NCI-H460 (cell line): Measurements from ENCODE around the gene FREM2. TPM values are rescaled to one million over a fixed set of nuclear protein-coding genes. Genes with fewer than 3 reads are reported as not detected.

Source experiments
- DNase-seq: peaks from one replicate; pipeline ENCODE4 v3.0.0-alpha.2; 2016; ENCODE audit warnings: low read depth; ENCODE audit errors: extremely low read depth
- total RNA-seq: library from RNA; depleted of rRNA; stranded (reverse); fragments of >200 nt; shearing (Covaris generic); gene quantifications from 2 replicates; pipeline ENCODE4 v1.2.3, GENCODE V29; 2014

The FREM2 gene
- total RNA-seq, 1 experiment from 2014 or later: 0.37 TPM

DNA sequence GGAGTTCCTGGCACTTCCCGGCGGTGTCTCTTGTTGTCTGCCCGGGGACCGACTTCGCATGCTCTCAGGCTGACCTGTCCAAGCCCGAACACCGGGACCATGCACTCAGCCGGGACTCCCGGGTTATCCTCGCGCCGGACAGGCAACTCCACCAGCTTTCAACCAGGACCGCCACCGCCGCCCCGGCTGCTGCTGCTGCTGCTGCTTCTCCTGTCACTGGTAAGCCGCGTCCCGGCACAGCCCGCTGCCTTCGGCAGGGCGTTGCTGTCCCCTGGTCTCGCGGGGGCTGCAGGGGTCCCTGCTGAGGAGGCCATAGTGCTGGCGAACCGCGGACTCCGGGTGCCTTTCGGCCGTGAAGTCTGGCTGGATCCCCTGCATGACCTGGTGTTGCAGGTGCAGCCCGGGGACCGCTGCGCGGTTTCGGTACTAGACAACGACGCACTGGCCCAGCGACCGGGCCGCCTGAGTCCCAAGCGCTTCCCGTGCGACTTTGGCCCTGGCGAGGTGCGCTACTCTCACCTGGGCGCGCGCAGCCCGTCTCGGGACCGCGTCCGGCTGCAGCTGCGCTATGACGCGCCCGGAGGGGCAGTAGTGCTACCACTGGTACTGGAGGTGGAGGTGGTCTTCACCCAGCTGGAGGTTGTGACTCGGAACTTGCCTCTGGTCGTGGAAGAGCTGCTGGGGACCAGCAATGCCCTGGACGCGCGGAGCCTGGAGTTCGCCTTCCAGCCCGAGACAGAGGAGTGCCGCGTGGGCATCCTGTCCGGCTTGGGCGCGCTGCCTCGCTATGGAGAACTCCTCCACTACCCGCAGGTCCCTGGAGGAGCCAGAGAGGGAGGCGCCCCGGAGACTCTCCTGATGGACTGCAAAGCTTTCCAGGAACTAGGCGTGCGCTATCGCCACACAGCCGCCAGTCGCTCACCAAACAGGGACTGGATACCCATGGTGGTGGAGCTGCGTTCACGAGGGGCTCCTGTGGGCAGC lies 661 bp downstream of the FREM2 start:
- no peak for DNase-seq

DNA sequence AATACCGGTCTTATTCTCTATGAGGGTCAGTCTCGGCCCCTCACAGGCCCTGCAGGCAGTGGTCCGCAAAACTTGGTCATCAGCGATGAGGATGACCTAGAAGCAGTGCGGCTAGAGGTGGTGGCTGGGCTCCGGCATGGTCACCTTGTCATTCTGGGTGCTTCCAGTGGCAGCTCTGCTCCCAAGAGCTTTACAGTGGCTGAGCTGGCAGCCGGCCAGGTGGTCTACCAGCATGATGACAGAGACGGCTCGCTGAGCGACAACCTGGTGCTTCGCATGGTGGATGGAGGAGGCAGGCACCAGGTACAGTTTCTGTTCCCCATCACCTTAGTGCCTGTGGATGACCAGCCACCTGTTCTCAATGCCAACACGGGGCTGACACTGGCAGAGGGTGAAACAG lies 1.8 kb downstream of the FREM2 start:
- no peak for DNase-seq

GRCh38 chr13:38690231-38690630 lies 3.4 kb downstream of the FREM2 start:
- DNase-seq: no peak

DNA sequence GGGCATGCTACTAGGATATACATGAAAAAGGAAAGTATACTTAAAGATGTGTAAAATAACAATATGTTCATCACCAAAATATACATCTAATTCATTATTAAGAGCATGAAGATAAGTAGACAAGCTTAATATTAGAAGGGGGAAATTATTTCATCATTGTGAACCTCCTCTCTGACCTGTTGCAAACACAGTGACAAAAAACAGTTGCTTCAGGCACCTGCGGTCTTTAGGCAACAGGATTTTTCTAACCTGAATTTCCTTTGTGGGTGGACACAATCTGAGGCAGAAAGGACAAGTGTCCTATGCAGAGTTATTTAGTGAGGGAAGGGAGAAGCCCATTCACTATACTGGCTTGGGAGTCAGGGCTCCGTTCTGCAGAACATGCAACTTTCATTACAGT lies 6.3 kb downstream of the FREM2 start:
- no peak for DNase-seq

DNA sequence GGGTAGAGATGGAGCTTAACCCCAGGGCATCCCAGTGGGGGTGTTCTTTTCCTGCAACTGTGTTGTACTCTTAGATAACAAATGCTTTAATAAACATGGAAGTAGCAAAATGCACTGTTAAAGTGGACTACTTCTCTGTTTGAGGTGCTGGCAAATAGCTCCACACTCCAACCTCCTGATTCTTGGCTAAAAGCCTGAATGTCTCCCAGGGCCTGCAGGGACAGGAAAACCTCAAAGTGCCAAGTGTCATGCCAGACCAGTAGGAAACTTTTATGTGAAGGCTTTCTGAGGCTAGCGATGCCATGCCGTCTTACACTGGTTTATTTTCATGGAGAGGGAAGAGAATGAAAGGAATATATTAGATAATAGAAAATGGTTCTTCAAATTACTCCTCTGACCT lies 6.8 kb downstream of the FREM2 start:
- no peak for DNase-seq

GRCh38 chr13:38697197-38697596 lies 10.3 kb downstream of the FREM2 start:
- no peak for DNase-seq

- no peak for DNase-seq
Measured at GRCh38 chr13:38697628-38698333, 10.9 kb downstream of the FREM2 start.

DNA sequence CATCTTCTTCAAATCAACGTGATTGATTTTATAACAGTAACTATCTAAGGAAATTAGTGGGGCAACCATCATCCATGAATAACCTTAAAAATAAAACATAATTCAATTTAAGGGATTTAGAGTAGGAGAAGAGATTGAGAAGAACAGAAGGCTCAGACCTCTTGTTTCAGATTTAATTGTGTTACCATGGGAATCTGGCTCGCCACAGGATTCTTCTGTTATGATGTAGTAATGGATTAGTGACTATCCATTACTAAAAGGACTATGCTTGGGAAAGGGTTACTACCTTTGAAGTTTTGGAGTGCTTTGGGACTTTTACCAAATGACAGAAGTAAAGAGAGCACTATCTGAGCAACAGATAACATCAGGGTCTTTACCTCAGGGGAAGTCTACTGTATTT lies 13.2 kb downstream of the FREM2 start:
- DNase-seq: no peak

DNA sequence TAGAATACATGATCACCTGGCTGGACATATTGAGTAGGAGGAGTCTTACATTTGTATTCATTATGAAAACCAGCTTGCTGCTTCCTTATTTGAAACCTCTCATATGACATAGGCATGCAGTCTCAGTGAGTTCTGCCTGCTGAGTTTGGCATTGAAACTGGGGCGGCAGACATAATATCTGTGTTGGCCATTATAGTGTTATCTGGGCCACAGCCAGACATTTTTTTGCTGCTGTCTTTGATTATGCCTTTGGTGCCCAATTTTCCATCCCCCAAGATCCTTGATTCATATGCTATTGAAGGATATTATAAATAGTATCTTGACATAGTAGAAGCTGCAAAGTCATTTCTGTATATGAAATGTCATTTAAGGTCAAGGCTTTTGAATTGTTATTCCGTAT lies 15.8 kb downstream of the FREM2 start:
- DNase-seq: no peak

DNA sequence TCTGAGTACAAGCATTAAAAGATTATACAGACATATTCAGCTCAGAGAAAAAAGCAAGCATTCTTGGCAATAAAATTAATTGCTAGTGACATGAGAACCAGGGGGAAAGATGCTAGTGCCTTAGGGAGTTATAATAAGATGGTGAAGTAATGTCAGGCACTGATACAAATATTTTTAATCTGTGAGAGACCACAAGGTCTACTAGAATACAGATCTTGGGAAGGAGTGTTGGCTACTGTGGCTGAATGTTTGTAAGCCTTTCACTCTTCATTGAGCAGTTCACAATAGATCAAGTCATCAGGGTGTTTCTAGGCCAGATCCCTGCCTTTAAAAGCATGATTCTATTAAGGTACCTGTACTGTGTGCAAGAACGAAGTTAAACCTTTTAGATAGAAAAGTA lies 16.4 kb downstream of the FREM2 start:
- no peak for DNase-seq

DNA sequence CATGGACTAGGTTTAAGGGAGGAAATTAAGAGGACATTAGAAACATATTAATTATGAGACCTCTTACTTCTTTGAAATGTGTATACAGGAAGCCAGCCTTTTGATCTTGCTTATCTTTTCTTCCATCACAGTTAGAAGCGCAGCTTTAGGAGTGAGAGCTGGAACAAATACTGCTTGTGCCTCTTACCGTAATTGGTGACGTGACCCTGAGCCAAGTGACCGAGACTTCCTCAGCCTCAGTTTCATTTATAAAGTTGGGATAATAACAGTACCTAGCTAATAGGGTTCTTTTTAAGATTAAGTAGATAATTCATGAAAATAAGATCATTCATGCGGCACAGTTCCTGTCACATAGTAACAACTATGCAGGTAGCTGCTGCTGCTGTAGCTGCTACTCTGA lies 18.5 kb downstream of the FREM2 start:
- DNase-seq: no peak

GRCh38 chr13:38707460-38707859 lies 20.6 kb downstream of the FREM2 start:
- no peak for DNase-seq

DNA sequence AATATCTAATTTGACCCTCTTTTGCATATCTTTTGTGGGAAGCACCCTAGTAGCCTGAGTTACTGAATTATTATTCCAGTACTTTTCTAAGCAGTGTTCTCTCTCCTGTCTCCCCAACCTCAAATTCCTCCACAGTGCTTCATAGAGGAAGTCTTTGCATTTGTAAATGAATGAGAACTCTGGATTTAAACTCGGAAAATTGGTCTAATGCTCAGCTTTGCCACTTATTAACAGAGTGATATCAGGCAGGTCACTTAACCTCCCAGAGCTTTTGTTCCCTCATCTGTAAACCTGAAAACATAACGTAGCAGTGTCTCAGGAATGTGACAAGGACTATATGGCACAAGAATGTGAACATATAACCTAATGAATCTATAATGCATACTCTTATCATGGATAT lies 26.2 kb downstream of the FREM2 start:
- no peak for DNase-seq

- DNase-seq: no peak
Measured at GRCh38 chr13:38718374-38718773, 31.5 kb downstream of the FREM2 start.

- DNase-seq: no peak
Measured at GRCh38 chr13:38730332-38730731, 43.5 kb downstream of the FREM2 start.

GRCh38 chr13:38733146-38733545 lies 46.3 kb downstream of the FREM2 start:
- DNase-seq: no peak

DNA sequence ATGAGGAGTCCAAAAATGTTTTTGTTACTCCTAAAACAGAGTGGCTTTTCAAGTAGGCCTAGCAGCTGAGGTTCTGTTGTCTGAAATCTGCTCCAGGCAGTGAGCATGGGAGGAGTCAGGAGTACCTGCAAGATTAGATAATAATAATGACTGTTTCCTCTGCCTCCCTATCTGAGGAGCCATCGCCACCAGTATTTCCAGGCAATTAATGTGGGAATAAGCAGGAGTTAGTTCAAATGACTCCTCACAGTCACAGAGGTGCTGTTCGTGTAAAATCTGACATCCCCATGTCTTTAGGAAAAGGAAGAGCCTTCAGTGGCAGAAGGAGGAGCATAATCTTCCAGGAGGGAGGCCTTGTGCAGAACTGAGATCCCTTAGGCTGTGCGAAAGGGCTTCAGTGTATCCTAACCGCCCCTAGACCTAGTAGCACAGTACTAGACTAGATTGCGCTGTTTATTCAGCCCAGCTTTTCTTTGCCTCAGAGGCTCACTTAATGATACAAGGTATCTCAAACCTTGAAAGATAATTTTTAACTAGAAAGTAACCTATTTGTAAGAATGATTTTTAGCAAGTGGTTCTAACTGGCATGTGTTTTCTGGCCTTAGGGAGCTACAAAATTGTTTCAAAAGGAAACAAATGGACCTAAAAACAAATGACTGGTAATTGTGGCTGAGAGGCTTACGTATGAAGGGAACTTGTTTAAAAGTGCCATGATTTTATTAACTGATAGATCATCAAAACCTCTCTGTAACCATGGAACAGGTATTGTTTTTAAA lies 49.0 kb downstream of the FREM2 start:
- no peak for DNase-seq

GRCh38 chr13:38743466-38743865 lies 56.6 kb downstream of the FREM2 start:
- DNase-seq: no peak

- no peak for DNase-seq
Measured at GRCh38 chr13:38752686-38753085, 65.8 kb downstream of the FREM2 start.

DNA sequence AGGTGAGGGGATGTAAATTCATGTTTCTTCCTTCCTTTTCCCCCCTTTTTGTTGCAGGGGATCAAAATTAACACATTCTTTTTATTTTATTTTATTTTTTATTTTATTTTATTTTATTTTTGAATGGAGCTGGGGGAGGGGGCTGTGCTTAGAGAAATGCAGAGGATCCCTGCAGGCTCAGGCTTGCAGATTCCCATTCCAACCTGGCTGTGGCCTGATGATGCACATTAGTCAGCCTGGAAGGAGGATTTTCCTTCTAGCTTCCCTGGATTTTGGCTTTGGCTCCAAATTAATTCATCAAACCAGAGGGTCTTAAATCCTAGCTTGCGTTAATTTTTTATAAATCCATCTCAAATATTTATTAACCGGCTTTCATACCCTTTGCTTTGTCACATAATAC lies 67.0 kb downstream of the FREM2 start:
- DNase-seq: no peak

- no peak for DNase-seq
Measured at GRCh38 chr13:38755793-38756192, 68.9 kb downstream of the FREM2 start.
